Body of pancreas (tissue), 4 donors: Measurements from ENCODE around the gene FAM90A1. TPM values are rescaled to one million over a fixed set of nuclear protein-coding genes. Genes with fewer than 3 reads are reported as not detected.
A peak's percentile ranks its signal among the peaks of the same experiment; 100 is the strongest.
"Not testable (repeated sequence)": the region's sequence is repeated elsewhere in the genome, so short reads cannot be mapped to it uniquely, and the experiment has no call there.

Source experiments
- ATAC-seq: fragments of 150-250 bp; one replicate; pipeline ENCODE4 v1.9.1; 2016
- DNase-seq, 4 donors: peaks; one replicate each; pipeline ENCODE4 v3.0.0-alpha.2; 2019
- H3K27ac ChIP-seq, 4 donors: fragments of 200-600 bp; sonication (generic); 1 replicate in 3 of 4; 2 replicates in 1 of 4; pipeline versions ENCODE4 v1.5.1 to v1.6.1; 2016 to 2019; ENCODE audit warnings: mild to moderate bottlenecking in 1 of 4, mixed read lengths in 1 of 4, moderate library complexity in 1 of 4
- H3K27me3 ChIP-seq, 2 donors: fragments of 200-600 bp; sonication (generic); one replicate each; pipeline ENCODE4 v1.6.0; 2016; ENCODE audit warnings: mild to moderate bottlenecking in 1 of 2
- H3K36me3 ChIP-seq, 2 donors: fragments of 200-600 bp; sonication (generic); replicated peaks in 1 of 2; 2 replicates each; pipeline ENCODE4 v1.5.1; 2016; ENCODE audit warnings: low read depth in 2 of 2; ENCODE audit not compliant: insufficient read depth in 1 of 2
- H3K4me1 ChIP-seq: fragments of 200-600 bp; sonication (generic); one replicate; pipeline ENCODE4 v1.6.0; 2016
- H3K4me3 ChIP-seq, 2 donors: fragments of 200-600 bp; sonication (generic); 1 replicate in 1 of 2; 2 replicates in 1 of 2; pipeline ENCODE4 v1.5.1; 2016 to 2019
- H3K9me3 ChIP-seq, 3 donors: fragments of 200-600 bp; sonication (generic); 1 replicate in 2 of 3; 2 replicates in 1 of 3; pipeline ENCODE4 v1.5.1; 2016
- CTCF ChIP-seq, 7 experiments: fragments of 450-650 bp in 4 of 7; fragments of 200-600 bp in 3 of 7; sonication (generic) in 3 of 7; IDR thresholded peaks; one replicate each; pipeline ENCODE4 v1.5.1; 2016 to 2019; ENCODE audit warnings: antibody characterized with exemption in 7 of 7
- POLR2A ChIP-seq, 3 donors: fragments of 450-650 bp; IDR thresholded peaks; one replicate each; pipeline ENCODE4 v1.6.1; 2016; ENCODE audit warnings: antibody characterized with exemption in 3 of 3, mild to moderate bottlenecking in 2 of 3
- WGBS, 2 donors: methylation state at CpG; one replicate each; pipeline ENCODE4 v1.1.5; 2017; 5-methylcytosine and 5-hydroxymethylcytosine counted together
- intact Hi-C: fragments of 100-400 bp; cut with DNase I; formaldehyde crosslinking; loops from one replicate; pipeline ENCODE4 v1.15.1; 2023
- total RNA-seq, 2 donors: library from RNA; depleted of rRNA; stranded (reverse); fragments of >200 nt; gene quantifications; one replicate each; pipeline ENCODE4 v1.1.0, GENCODE V29; 2016

Gene FAM90A1
- total RNA-seq, 2 donors from 2014 or later, result 0.26 TPM; not detected in 1

- WGBS, 2 donors, result 1 to 11% methylated on average over 1 to 37 of the region's 43 CpGs
- DNase-seq, result peak; percentile 67 to 79 (median 71)
- H3K27me3 ChIP-seq, ATAC-seq, intact Hi-C loops, H3K4me1 ChIP-seq, H3K9me3 ChIP-seq, H3K36me3 ChIP-seq: not testable (repeated sequence)
- TF ChIP-seq POLR2A (IDR thresholded peaks at IDR 0.05) (peak; percentile 11 to 49 (median 44)), CTCF (IDR thresholded peaks at IDR 0.05) (peak in 6 of 7 experiments; percentile 13 to 67 (median 60))
- peak overlapping the region in 3 of 4 donors; percentile 58 to 70 (median 60) for H3K27ac ChIP-seq
- H3K4me3 ChIP-seq, result peak overlapping the region; percentile 70 to 85
Observed at GRCh38 chr12:8179989-8180585, 47.3 kb downstream of the FAM90A1 start.

- ATAC-seq, H3K36me3 ChIP-seq, H3K4me3 ChIP-seq, intact Hi-C loops, H3K27me3 ChIP-seq, DNase-seq, H3K27ac ChIP-seq, H3K4me1 ChIP-seq, H3K9me3 ChIP-seq: not testable (repeated sequence)
- 90 to 100% methylated on average over 2 of the region's 2 CpGs for WGBS, 2 donors
Observed at GRCh38 chr12:8172911-8173310, 54.5 kb downstream of the FAM90A1 start.

Other genes with a start within 250 kb of the FAM90A1 start
- gene FOXJ2, start 194.9 kb downstream of the FAM90A1 start, total RNA-seq, result 10 to 100 TPM in 1 of 2 donors, 1 to 10 TPM in 1; 7.5 to 11.9 TPM
- gene C3AR1, start 161.3 kb downstream of the FAM90A1 start, total RNA-seq, result 1 to 10 TPM in 1 of 2 donors, under 1 TPM in 1; 0.66 to 3.9 TPM
- 10 to 100 TPM; 30.3 to 38.7 TPM for gene NECAP1, start 145.3 kb downstream of the FAM90A1 start, total RNA-seq
- gene CLEC4A, start 104.0 kb downstream of the FAM90A1 start, total RNA-seq, result under 1 TPM in 1 of 2 donors, not detected in 1; 0.52 TPM
- not detected for gene ZNF705A, start 70.6 kb downstream of the FAM90A1 start, total RNA-seq
- not detected for gene CLEC6A, start 228.3 kb upstream of the FAM90A1 start, total RNA-seq